Measurements from ENCODE around the gene FOXJ1.
"Not testable (repeated sequence)": the region's sequence is repeated elsewhere in the genome, so short reads cannot be mapped to it uniquely, and the experiment has no call there.

FOXJ1 gene

GRCh38 chr17:76141212-76142038 lies at the start of gene FOXJ1:
FOXJ1 (minus strand) TSS chr17:76141245; CDS start chr17:76140395, 850 bp downstream.
- H3K4me1 ChIP-seq (ENCODE audit: low read length), result peaks cover 27% of the 10 kb centered on the region
- H3K36me3 ChIP-seq (replicated peaks; ENCODE audit: low read depth, low read length), result no peaks in the 10 kb centered on the region
- H3K9ac ChIP-seq (ENCODE audit: low read length), result no peak within 1 kb of the TSS
- no peaks in the 10 kb centered on the region for H3K79me2 ChIP-seq (ENCODE audit: low read length)
- no peaks in the 10 kb centered on the region for H3K9me3 ChIP-seq (ENCODE audit: insufficient read depth, low read length)
- peak within 1 kb of the TSS; percentile 69 for H3K4me3 ChIP-seq (ENCODE audit: low read length)
- TF ChIP-seq CTCF (IDR thresholded peaks at IDR 0.05; ENCODE audit: low read depth, low read length) (no peak), EZH2phosphoT487 (IDR thresholded peaks at IDR 0.05; ENCODE audit: low read depth) (no peak)
- peak within 1 kb of the TSS; percentile 52 for H3K4me2 ChIP-seq (ENCODE audit: low read length)
- H3K27me3 ChIP-seq (ENCODE audit: low read depth, low read length), result no peaks in the 10 kb centered on the region
- no peak within 1 kb of the TSS for H2AFZ ChIP-seq (ENCODE audit: low read depth, low read length)
- H3K27ac ChIP-seq (ENCODE audit: low read length), result no peak within 1 kb of the TSS
- no peaks in the 10 kb centered on the region for H4K20me1 ChIP-seq (ENCODE audit: insufficient read depth, low read length)

GRCh38 chr17:76189741-76190140 lies 48.7 kb upstream of the FOXJ1 start:
- peak; percentile 17; the same call in 1 of the 2 replicates for TF ChIP-seq CTCF (IDR thresholded peaks at IDR 0.05; ENCODE audit: low read depth, low read length)
- TF ChIP-seq EZH2phosphoT487 (IDR thresholded peaks at IDR 0.05; ENCODE audit: low read depth), result no peak
- H3K27me3 ChIP-seq (ENCODE audit: low read depth, low read length), result no peaks in the 10 kb centered on the region
- peak overlapping the region; percentile 63 for H3K4me2 ChIP-seq (ENCODE audit: low read length)
- peak overlapping the region; percentile 31; the same call in 1 of the 2 replicates for H3K9ac ChIP-seq (ENCODE audit: low read length)
- H3K4me1 ChIP-seq (ENCODE audit: low read length), result peaks cover 76% of the 10 kb centered on the region
- peak overlapping the region; percentile 17; the same call in 1 of the 2 replicates for H3K27ac ChIP-seq (ENCODE audit: low read length)
- no peaks in the 10 kb centered on the region for H3K9me3 ChIP-seq (ENCODE audit: insufficient read depth, low read length)
- no peaks in the 10 kb centered on the region for H3K79me2 ChIP-seq (ENCODE audit: low read length)
- H2AFZ ChIP-seq (ENCODE audit: low read depth, low read length), result peak overlapping the region; percentile 75
- peak overlapping the region; percentile 39; the same call in 1 of the 2 replicates for H3K4me3 ChIP-seq (ENCODE audit: low read length)
- H4K20me1 ChIP-seq (ENCODE audit: insufficient read depth, low read length), result no peaks in the 10 kb centered on the region
- no peaks in the 10 kb centered on the region for H3K36me3 ChIP-seq (replicated peaks; ENCODE audit: low read depth, low read length)

GRCh38 chr17:76189247-76189646 lies 48.2 kb upstream of the FOXJ1 start:
- Histone ChIP-seq H3K9ac (ENCODE audit: low read length) (peak overlapping the region; percentile 31; the same call in 1 of the 2 replicates), H3K27me3 (ENCODE audit: low read depth, low read length) (no peaks in the 10 kb centered on the region), H3K36me3 (replicated peaks; ENCODE audit: low read depth, low read length) (no peaks in the 10 kb centered on the region), H3K4me3 (ENCODE audit: low read length) (peak overlapping the region; percentile 39; the same call in 1 of the 2 replicates), H4K20me1 (ENCODE audit: insufficient read depth, low read length) (no peaks in the 10 kb centered on the region), H3K27ac (ENCODE audit: low read length) (peak overlapping the region; percentile 17; the same call in 1 of the 2 replicates), H3K4me1 (ENCODE audit: low read length) (peaks cover 81% of the 10 kb centered on the region), H2AFZ (ENCODE audit: low read depth, low read length) (peak overlapping the region; percentile 75), H3K9me3 (ENCODE audit: insufficient read depth, low read length) (no peaks in the 10 kb centered on the region), H3K79me2 (ENCODE audit: low read length) (no peaks in the 10 kb centered on the region), H3K4me2 (ENCODE audit: low read length) (peak overlapping the region; percentile 63)
- TF ChIP-seq EZH2phosphoT487 (IDR thresholded peaks at IDR 0.05; ENCODE audit: low read depth), result no peak
- TF ChIP-seq CTCF (IDR thresholded peaks at IDR 0.05; ENCODE audit: low read depth, low read length), result no peak

- Histone ChIP-seq H3K36me3 (replicated peaks; ENCODE audit: low read depth, low read length) (no peaks in the 10 kb centered on the region), H3K79me2 (ENCODE audit: low read length) (no peaks in the 10 kb centered on the region), H3K27me3 (ENCODE audit: low read depth, low read length) (no peaks in the 10 kb centered on the region), H3K9me3 (ENCODE audit: insufficient read depth, low read length) (no peaks in the 10 kb centered on the region), H3K4me3 (ENCODE audit: low read length) (peak overlapping the region; percentile 12; the same call in 1 of the 2 replicates), H2AFZ (ENCODE audit: low read depth, low read length) (no peak overlapping the region), H3K9ac (ENCODE audit: low read length) (no peak overlapping the region), H4K20me1 (ENCODE audit: insufficient read depth, low read length) (no peaks in the 10 kb centered on the region), H3K27ac (ENCODE audit: low read length) (peak overlapping the region; percentile 55), H3K4me1 (ENCODE audit: low read length) (peaks cover 83% of the 10 kb centered on the region), H3K4me2 (ENCODE audit: low read length) (peak overlapping the region; percentile 63)
- TF ChIP-seq CTCF (IDR thresholded peaks at IDR 0.05; ENCODE audit: low read depth, low read length) (no peak), EZH2phosphoT487 (IDR thresholded peaks at IDR 0.05; ENCODE audit: low read depth) (no peak)
Measured at GRCh38 chr17:76188213-76189016, 47.4 kb upstream of the FOXJ1 start.

- H3K4me3 ChIP-seq (ENCODE audit: low read length); H3K36me3 ChIP-seq (replicated peaks; ENCODE audit: low read depth, low read length); H3K79me2 ChIP-seq (ENCODE audit: low read length); H4K20me1 ChIP-seq (ENCODE audit: insufficient read depth, low read length); H3K9me3 ChIP-seq (ENCODE audit: insufficient read depth, low read length); H3K27ac ChIP-seq (ENCODE audit: low read length); H3K9ac ChIP-seq (ENCODE audit: low read length); H3K27me3 ChIP-seq (ENCODE audit: low read depth, low read length); H3K4me2 ChIP-seq (ENCODE audit: low read length); H2AFZ ChIP-seq (ENCODE audit: low read depth, low read length): not testable (repeated sequence)
- H3K4me1 ChIP-seq (ENCODE audit: low read length), result peaks cover 77% of the 10 kb centered on the region
Measured at GRCh38 chr17:76186774-76187173, 45.7 kb upstream of the FOXJ1 start.
